HG02798 (cell line): Measurements from ENCODE around the gene KHDC4.
"Not testable (repeated sequence)": the region's sequence is repeated elsewhere in the genome, so short reads cannot be mapped to it uniquely, and the experiment has no call there.

Experiments used
- ATAC-seq: cut with Tn5 transposase; IDR thresholded peaks from one replicate; pipeline ENCODE4 v1.9.1; 2021; ENCODE audit warnings: mild to moderate bottlenecking; ENCODE audit not compliant: unreplicated experiment, poor library complexity

Gene KHDC4

GRCh38 chr1:155942578-155943141 is 8.4 kb upstream of the KHDC4 start:
- no peak for ATAC-seq

GRCh38 chr1:155941845-155942531 is 7.8 kb upstream of the KHDC4 start:
- ATAC-seq = no peak

- no peak for ATAC-seq
Observed at GRCh38 chr1:155940993-155941844, 7.0 kb upstream of the KHDC4 start, which contains the start of gene RXFP4. TSS of gene RXFP4 (plus strand) at chr1:155941638. CDS start at chr1:155941710, 72 bp downstream.

- ATAC-seq = no peak
Observed at GRCh38 chr1:155940482-155940992, 6.3 kb upstream of the KHDC4 start.

- no peak for ATAC-seq
Observed at GRCh38 chr1:155938220-155938627, 4.0 kb upstream of the KHDC4 start.

- ATAC-seq = no peak
Observed at GRCh38 chr1:155934936-155935590, 850 bp upstream of the KHDC4 start.

- ATAC-seq = no peak
Observed at GRCh38 chr1:155933591-155934096, 569 bp downstream of the KHDC4 start.

GRCh38 chr1:155932487-155932886 is 1.7 kb downstream of the KHDC4 start:
- no peak for ATAC-seq

- ATAC-seq = no peak
Observed at GRCh38 chr1:155932081-155932480, 2.1 kb downstream of the KHDC4 start.

- no peak for ATAC-seq
Observed at GRCh38 chr1:155931332-155932038, 2.7 kb downstream of the KHDC4 start.

- not testable (repeated sequence) for ATAC-seq
Observed at GRCh38 chr1:155930725-155931124, 3.5 kb downstream of the KHDC4 start.

- ATAC-seq = no peak
Observed at GRCh38 chr1:155929057-155929456, 5.2 kb downstream of the KHDC4 start.

GRCh38 chr1:155925506-155925905 is 8.7 kb downstream of the KHDC4 start:
- no peak for ATAC-seq

- ATAC-seq = no peak
Observed at GRCh38 chr1:155920717-155921116, 13.5 kb downstream of the KHDC4 start.

- ATAC-seq = no peak
Observed at GRCh38 chr1:155919801-155920200, 14.4 kb downstream of the KHDC4 start.

GRCh38 chr1:155918660-155919059 is 15.6 kb downstream of the KHDC4 start:
- no peak for ATAC-seq

GRCh38 chr1:155913969-155914757 is 20.1 kb downstream of the KHDC4 start:
- ATAC-seq = no peak

GRCh38 chr1:155912056-155912536 is 22.1 kb downstream of the KHDC4 start:
- no peak for ATAC-seq
